Activated naive CD8-positive, alpha-beta T cell (primary cell): ENCODE data around the gene CELF4.
A peak's percentile ranks its signal among the peaks of the same experiment; 100 is the strongest.

ENCODE experiments used
- H3K27ac Mint-ChIP-seq: one replicate; pipeline ENCODE4 v1.8.0; 2021; ENCODE audit warnings: mixed read lengths
- H3K27me3 Mint-ChIP-seq: one replicate; pipeline ENCODE4 v1.8.0; 2021; ENCODE audit warnings: mixed read lengths
- H3K36me3 Mint-ChIP-seq: one replicate; pipeline ENCODE4 v1.8.0; 2021; ENCODE audit warnings: mixed read lengths
- H3K4me1 Mint-ChIP-seq: one replicate; pipeline ENCODE4 v1.8.0; 2021; ENCODE audit warnings: low read depth, mixed read lengths
- H3K4me3 Mint-ChIP-seq: one replicate; pipeline ENCODE4 v1.8.0; 2021; ENCODE audit warnings: mild to moderate bottlenecking, mixed read lengths
- H3K9me3 Mint-ChIP-seq: one replicate; pipeline ENCODE4 v1.8.0; 2021; ENCODE audit warnings: low read depth, mixed read lengths

The CELF4 gene

DNA sequence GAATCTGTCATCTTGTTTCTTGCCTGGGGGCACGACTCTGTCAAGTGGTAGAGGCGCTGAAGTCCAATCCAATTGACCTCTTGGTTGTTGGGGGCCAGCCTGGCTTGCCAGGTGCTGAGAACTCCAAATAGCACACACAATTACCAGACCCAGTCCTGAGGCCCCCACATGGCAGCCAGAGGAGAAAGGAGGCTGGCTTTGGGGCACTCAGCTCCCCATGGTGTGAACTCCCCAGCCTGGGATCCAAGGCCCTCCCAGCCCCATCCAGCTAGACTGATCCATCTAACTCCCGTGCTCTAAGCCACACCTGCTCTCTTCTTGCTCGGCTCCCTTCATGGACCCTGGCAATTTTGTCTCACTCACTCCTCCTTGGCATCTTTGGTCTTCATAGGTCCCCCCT is 170.0 kb downstream of the CELF4 start:
- no peaks in the 10 kb centered on the region for H3K9me3 Mint-ChIP-seq
- peaks cover 20% of the 10 kb centered on the region for H3K27me3 Mint-ChIP-seq
- no peaks in the 10 kb centered on the region for H3K36me3 Mint-ChIP-seq
- H3K27ac Mint-ChIP-seq = no peak overlapping the region
- no peak overlapping the region for H3K4me3 Mint-ChIP-seq
- peaks cover 8% of the 10 kb centered on the region for H3K4me1 Mint-ChIP-seq

DNA sequence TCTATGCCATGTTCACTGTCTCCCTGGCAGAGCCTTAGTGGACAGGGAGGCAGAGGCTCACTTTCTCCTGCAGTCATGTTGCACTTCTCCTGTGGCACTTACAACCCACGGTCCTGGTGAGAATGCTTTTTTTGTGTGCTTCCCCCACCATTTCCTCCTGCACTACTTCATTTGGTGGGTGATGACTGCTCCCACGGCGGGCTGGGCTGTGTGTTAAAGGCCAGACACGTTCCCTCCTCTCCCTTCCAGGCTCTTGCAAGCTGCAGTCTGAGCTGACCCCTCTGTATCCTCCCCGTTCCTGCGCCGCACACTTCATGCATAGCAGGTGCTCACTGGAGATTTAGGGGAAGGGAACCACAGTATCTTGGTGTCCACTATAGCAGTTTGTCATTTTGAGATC is 170.5 kb downstream of the CELF4 start:
- peaks cover 20% of the 10 kb centered on the region for H3K27me3 Mint-ChIP-seq
- H3K36me3 Mint-ChIP-seq = no peaks in the 10 kb centered on the region
- H3K4me3 Mint-ChIP-seq = peak overlapping the region; percentile 57
- H3K4me1 Mint-ChIP-seq = peaks cover 8% of the 10 kb centered on the region
- H3K9me3 Mint-ChIP-seq = no peaks in the 10 kb centered on the region
- H3K27ac Mint-ChIP-seq = no peak overlapping the region

DNA sequence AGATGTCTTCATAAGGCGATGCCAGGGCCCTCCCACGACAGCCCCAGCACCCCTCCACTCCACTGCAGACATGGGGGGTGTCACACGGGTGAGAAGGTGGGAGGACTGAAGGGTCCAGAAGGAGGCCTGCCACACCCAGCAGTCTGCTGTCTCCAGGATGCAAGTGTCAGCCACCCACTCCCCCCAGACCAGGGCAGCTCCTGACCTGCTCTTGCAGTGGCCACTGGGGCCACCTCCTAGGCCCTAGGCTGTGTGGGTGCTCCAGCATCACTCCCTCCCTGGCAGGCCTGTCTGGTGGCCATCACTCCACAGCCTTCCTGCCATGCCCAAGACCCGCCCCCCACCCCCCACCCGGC is 171.0 kb downstream of the CELF4 start:
- H3K36me3 Mint-ChIP-seq = no peaks in the 10 kb centered on the region
- H3K27me3 Mint-ChIP-seq = peaks cover 21% of the 10 kb centered on the region
- H3K4me1 Mint-ChIP-seq = peaks cover 8% of the 10 kb centered on the region
- no peaks in the 10 kb centered on the region for H3K9me3 Mint-ChIP-seq
- no peak overlapping the region for H3K4me3 Mint-ChIP-seq
- no peak overlapping the region for H3K27ac Mint-ChIP-seq

DNA sequence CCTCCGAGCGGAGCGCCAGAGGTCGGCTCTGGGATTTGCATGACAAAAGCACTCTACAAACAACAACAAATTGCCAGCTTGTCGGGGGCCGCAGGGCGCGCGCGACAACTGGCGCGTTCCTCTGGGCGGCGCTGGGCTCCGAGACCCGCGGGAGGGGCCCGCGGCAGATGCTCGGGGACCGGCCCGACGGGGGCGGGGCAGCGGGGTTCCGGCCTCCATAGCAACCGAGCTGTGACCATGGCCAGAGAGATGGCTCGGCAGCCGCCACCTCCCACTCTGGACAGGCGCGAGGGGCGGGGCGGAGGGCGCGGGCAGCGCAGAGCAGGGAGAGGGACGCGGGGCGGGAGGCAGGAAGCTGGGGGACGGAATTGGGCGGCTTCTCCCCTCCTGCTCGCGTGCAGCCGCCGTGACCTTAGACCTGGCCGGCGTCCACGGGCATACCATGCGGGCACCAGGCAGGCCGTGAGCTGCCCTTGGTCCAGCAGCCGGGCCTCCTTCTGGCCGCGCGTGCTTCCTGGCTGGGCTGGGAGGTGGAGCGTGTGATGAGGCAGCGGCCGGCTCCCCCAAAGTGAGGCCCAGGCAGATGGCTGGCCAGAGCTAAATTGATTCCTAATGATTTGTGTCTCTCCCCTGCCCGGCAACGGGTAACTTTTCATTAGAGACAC is 171.5 kb downstream of the CELF4 start:
- Mint-ChIP-seq H3K4me1 (peaks cover 8% of the 10 kb centered on the region), H3K9me3 (no peaks in the 10 kb centered on the region), H3K36me3 (no peaks in the 10 kb centered on the region), H3K27ac (no peak overlapping the region), H3K4me3 (no peak overlapping the region), H3K27me3 (peaks cover 22% of the 10 kb centered on the region)

DNA sequence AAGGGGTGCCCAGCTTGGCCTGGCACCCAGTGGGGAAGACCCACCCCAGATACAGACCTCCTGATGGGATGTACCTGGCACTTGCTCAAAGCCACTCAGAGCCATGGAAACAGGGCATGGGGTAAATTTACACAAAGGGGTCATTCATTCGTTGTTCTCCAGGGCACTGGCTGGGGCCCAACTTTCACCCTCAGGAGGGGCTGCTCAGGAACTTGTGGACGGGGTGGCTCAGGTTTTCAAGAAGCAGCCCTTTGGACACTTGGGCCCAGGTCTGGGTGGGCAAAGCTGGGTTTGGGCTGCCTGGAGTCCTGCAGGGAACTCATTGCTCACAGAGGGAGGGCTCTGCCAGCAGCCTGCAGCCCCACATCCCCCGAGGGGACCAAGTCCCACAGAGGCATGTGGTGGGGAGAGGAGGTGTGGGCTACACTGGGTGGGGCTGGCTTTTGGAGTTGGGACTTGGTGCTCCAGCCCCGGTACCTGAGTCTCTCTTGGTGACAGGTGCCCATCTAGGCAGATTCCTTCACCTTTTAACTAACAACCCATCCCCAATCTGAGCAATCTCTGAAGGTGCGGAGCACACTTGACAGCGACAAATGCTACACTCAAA is 172.3 kb downstream of the CELF4 start:
- peaks cover 8% of the 10 kb centered on the region for H3K4me1 Mint-ChIP-seq
- no peaks in the 10 kb centered on the region for H3K36me3 Mint-ChIP-seq
- H3K9me3 Mint-ChIP-seq = no peaks in the 10 kb centered on the region
- H3K27me3 Mint-ChIP-seq = peaks cover 20% of the 10 kb centered on the region
- H3K27ac Mint-ChIP-seq = no peak overlapping the region
- H3K4me3 Mint-ChIP-seq = peak overlapping the region; percentile 46

DNA sequence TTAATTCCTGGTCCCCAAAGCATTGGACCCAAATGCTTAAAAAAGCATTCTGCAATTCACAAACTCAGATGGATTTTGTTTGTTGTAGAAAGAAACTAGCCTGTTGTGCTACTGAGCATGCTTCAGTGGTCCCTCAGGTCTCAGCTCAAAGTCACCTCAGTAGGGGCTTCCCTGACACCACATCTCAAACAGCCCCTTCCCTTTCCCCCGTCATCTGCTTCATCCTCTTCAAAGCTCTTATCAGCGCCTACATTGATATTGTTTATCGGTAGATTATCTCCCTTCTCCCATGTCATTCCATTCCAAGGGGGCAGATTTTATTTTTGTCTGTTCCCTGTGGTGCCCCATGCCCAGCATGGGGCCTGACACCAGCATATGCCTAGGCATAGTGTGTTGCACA is 172.9 kb downstream of the CELF4 start:
- Mint-ChIP-seq H3K27me3 (peaks cover 20% of the 10 kb centered on the region), H3K9me3 (no peaks in the 10 kb centered on the region), H3K4me1 (peaks cover 8% of the 10 kb centered on the region), H3K27ac (no peak overlapping the region), H3K4me3 (no peak overlapping the region), H3K36me3 (no peaks in the 10 kb centered on the region)

DNA sequence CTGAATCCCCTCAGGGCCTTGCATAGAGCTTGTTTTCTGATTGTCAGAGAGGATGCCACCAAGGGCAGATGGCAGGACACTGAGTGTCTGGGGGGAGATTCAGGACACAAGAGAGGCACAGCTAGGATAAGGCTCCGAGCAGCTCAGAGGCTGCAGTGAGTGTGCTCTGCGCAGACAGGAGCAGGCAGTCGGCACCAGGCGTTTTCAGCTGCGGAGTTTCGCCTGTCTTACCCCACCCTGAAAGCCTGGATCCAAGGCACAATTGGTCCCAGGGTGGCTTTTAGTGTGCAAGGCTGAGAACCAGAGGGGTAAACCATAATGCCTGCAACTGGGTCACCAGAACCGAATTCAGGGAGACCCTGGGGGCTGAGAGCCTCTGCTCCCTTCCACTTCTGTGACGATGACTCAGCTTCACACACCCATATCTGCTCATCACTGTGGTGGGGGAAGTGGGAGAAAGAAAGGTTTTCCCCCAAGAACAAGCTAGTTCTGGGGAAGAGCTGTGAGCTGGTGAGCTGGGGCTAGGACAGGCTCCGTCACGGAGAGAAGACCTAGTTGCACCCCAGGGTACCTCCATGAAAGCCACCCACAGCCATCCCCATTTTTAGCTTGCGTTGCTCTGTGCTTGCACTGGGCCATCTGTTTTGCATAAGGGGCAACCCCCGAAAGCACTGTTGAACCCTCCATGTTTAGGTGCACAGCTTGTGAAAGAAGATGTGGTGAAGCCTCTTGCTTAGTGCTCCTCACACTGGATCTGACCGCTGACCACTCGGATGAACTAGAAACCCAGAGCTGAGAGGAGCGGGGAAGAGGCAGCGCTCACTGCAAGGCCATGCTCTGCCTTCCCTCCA is 173.7 kb downstream of the CELF4 start:
- Mint-ChIP-seq H3K27ac (no peak overlapping the region), H3K4me1 (peaks cover 8% of the 10 kb centered on the region), H3K27me3 (peaks cover 20% of the 10 kb centered on the region), H3K4me3 (no peak overlapping the region), H3K9me3 (no peaks in the 10 kb centered on the region), H3K36me3 (no peaks in the 10 kb centered on the region)

DNA sequence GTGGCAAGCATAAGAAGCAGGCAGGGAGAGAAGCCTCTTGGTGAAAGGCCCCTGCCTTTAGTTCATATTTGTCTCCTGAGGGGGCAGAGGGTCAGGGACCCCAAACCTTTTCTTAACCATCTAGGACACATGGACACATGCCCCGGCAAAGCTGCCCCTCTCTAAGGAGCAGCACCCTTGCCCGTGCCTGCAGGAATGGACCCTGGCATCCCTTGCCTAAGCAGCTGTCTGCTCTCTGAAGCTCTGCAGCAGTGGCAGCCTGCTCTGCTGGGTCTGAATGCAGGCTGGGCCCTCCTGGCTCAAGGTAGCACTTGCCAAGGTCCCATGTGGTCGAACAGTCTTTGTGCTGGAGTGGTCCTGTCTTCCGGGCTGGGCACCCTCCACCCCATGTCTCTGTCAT is 174.4 kb downstream of the CELF4 start:
- no peaks in the 10 kb centered on the region for H3K9me3 Mint-ChIP-seq
- H3K4me1 Mint-ChIP-seq = peaks cover 8% of the 10 kb centered on the region
- H3K27ac Mint-ChIP-seq = no peak overlapping the region
- H3K4me3 Mint-ChIP-seq = no peak overlapping the region
- H3K27me3 Mint-ChIP-seq = peaks cover 21% of the 10 kb centered on the region
- no peaks in the 10 kb centered on the region for H3K36me3 Mint-ChIP-seq

DNA sequence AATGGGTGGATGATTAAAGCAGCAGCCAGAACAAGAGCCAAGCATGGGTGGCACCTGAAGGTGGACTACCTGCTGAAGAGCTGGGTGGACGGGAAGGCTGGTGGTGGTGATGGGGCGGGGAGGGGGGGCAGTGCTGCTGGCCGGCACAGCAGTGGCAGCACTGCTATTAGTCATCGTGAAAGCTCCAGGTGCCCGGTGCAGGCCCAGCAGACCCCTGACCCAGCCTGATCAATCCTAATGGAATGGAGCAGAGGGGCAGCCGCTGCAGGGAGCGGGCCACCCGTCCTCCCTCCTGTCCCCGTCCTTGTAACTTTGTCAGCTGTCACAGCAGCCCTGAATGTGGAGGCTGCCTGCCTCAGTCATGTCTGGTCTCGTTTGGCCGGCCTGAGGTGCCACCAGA is 174.9 kb downstream of the CELF4 start:
- Mint-ChIP-seq H3K36me3 (no peaks in the 10 kb centered on the region), H3K9me3 (no peaks in the 10 kb centered on the region), H3K4me1 (peaks cover 8% of the 10 kb centered on the region), H3K4me3 (no peak overlapping the region), H3K27ac (no peak overlapping the region), H3K27me3 (peaks cover 22% of the 10 kb centered on the region)

DNA sequence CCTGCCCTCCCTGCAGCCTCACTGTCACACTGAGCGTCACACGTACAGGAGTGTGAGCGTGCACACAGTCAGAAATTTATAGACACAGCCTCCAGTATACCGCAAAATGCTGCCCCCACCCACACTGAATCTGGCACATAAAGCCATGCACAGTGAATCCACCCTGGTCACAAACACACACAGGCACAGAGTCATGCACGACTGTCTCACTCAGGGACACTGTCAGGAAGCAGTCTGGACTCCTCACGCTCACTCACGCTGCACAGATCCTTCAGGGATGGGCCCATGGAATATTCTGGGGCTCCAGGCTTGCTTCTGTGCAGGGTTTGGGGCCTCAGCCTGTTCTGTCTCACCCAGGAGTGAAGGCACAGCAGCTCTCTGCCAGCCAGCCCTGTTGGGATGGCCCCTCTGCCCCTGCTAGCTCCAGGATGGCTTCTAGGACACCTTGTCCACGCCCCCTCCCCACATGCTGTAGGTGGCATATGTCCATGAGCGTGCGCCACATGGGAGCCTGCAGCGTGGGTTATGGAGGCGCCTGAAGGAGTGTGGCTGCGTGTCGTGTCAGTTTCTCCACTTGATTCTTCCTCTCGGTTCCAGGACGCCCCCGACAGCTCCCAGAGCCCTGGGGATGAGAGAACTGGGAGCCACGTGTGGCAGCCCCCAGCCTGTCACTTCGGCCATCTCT is 175.8 kb downstream of the CELF4 start:
- Mint-ChIP-seq H3K4me3 (no peak overlapping the region), H3K27ac (no peak overlapping the region), H3K9me3 (no peaks in the 10 kb centered on the region), H3K36me3 (no peaks in the 10 kb centered on the region), H3K4me1 (peaks cover 3% of the 10 kb centered on the region), H3K27me3 (peaks cover 18% of the 10 kb centered on the region)

DNA sequence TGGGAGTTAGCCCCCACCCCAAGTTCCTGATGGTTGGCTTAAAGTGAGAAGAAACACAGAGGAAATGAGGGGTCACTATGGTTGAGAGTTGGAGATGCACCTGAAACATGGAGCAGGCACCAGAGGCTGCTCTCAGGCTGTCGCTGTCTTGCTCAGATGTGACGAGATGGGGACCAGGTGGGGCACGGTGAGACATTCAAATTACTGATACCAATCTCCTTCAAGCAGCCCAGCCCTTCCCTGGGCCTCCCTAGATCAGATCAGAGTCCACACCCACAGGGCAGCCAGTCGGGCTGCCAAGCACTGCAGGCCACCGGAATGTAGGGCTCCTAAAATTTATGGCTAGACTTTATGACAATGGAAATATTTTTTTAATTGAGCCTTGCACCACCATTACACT is 176.6 kb downstream of the CELF4 start:
- peaks cover 18% of the 10 kb centered on the region for H3K27me3 Mint-ChIP-seq
- H3K36me3 Mint-ChIP-seq = no peaks in the 10 kb centered on the region
- no peak overlapping the region for H3K27ac Mint-ChIP-seq
- no peaks in the 10 kb centered on the region for H3K9me3 Mint-ChIP-seq
- peaks cover 3% of the 10 kb centered on the region for H3K4me1 Mint-ChIP-seq
- no peak overlapping the region for H3K4me3 Mint-ChIP-seq

DNA sequence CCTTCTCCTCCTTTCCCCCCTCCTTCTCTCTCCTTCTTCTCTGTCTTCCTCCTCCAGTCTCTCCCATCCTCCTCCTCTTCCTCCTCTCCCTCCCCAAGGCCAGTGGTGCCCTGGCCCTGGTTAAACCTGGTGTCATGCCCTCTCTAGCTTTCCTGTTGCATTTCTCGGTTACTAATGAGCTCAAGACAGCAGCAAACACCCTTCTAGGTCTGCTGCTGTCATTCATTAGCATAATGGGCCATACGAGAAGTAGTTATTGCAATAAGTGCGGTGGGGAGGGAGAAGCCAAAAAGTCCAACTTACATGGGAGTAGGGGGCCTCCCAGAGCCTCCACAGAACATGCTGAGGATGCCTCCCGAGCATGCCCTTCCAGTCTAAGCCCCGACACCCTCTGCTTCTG is 177.2 kb downstream of the CELF4 start:
- H3K27ac Mint-ChIP-seq = no peak overlapping the region
- H3K9me3 Mint-ChIP-seq = no peaks in the 10 kb centered on the region
- peaks cover under 1% of the 10 kb centered on the region for H3K4me1 Mint-ChIP-seq
- H3K4me3 Mint-ChIP-seq = no peak overlapping the region
- H3K27me3 Mint-ChIP-seq = peaks cover 18% of the 10 kb centered on the region
- H3K36me3 Mint-ChIP-seq = no peaks in the 10 kb centered on the region

DNA sequence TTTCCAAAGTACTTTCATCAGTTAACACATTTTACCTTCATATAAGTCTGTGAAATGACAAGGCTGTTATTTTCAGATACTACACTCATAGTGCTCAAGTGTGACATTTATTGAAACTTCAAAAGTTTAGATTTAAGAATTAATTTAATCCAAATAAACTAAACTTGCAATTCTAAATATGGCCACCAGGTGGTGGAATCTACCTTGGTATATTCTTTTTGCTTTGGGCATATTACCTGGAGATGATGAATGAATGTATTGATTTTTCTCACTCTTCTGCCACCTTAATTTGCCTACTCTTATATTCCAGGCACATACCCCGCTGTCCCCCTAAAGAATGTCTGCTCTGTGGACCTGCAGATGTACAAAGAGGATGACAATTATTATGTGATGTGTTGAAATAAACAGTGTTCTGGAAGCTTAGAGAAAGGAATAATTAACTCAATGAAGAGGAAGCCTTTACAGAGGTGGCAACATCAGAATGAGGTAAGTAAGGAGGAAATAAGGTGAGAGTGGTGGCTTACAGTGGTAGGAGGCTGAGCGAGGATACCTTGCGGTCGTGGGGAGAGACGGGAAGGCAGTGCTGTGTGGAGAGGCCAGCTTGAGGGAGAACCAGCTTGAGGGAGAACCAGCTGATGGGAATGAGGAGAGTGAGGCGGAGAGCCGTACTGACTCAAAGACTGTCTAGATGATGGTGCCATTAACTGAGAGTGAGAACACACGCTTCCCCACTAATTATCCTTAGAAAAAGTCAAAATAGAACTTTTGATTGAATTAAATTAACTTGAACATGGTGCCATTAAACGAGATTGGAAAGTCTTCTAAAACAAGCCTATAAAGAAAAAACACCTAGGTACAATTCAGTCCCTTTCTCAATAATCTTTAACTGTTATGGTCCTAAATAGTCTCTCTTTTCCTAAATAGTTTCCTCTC is 179.5 kb downstream of the CELF4 start:
- H3K4me3 Mint-ChIP-seq = no peak overlapping the region
- no peaks in the 10 kb centered on the region for H3K9me3 Mint-ChIP-seq
- H3K27ac Mint-ChIP-seq = no peak overlapping the region
- H3K4me1 Mint-ChIP-seq = no peaks in the 10 kb centered on the region
- H3K27me3 Mint-ChIP-seq = peaks cover 5% of the 10 kb centered on the region
- no peaks in the 10 kb centered on the region for H3K36me3 Mint-ChIP-seq

DNA sequence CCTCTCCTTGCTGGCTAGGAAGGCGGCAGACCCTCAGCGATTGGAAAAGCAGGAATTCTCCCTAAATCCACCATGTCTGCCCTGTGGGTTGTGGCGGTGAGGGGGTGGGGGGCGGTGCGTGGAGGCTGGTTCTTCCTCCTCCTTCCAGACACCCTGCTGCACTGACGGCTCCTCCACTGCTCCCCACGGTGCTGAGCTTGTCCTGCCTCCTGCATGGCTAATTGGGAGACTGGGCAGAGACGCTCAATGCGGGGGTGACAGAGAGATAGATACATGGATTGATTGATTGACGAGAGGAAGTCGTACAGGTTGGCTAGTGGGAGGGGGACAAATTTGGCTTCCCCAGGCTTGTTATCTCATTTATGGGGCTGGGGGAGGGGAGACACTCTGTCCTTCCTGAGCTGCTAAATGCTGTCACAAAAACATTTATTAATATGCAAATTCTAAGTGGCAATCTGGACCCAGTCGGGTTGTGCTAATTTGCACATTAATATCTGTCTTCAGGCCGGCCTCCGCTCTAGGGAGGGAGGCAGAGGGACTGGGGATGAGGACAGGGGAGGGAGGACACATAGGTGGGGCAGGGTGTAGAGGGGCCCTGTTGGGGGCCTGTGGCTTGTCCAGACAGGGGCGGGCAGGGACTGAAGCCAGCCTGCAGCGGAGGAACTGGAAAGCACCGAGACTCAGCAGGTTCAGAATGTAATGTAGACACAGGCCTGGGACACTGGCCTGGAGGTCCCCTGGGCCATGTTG is 181.6 kb downstream of the CELF4 start:
- no peaks in the 10 kb centered on the region for H3K36me3 Mint-ChIP-seq
- H3K4me3 Mint-ChIP-seq = no peak overlapping the region
- peaks cover 3% of the 10 kb centered on the region for H3K27me3 Mint-ChIP-seq
- H3K4me1 Mint-ChIP-seq = no peaks in the 10 kb centered on the region
- H3K27ac Mint-ChIP-seq = no peak overlapping the region
- no peaks in the 10 kb centered on the region for H3K9me3 Mint-ChIP-seq
